Neural progenitor cell (in vitro differentiated cells): ENCODE data around the gene RHCG.

ENCODE experiments used
- EZH2 ChIP-seq: fragments of 200-600 bp; sonication (generic); IDR thresholded peaks from 2 replicates; pipeline ENCODE4 v1.6.1; 2017; ENCODE audit warnings: antibody characterized with exemption, mild to moderate bottlenecking, moderate library complexity
- TF ChIP-seq, protein P1 (sequence below): fragments of 200-600 bp; sonication (generic); IDR thresholded peaks from 2 replicates; pipeline ENCODE4 v1.5.1; 2017; ENCODE audit warnings: antibody characterized with exemption, mild to moderate bottlenecking

DNA sequence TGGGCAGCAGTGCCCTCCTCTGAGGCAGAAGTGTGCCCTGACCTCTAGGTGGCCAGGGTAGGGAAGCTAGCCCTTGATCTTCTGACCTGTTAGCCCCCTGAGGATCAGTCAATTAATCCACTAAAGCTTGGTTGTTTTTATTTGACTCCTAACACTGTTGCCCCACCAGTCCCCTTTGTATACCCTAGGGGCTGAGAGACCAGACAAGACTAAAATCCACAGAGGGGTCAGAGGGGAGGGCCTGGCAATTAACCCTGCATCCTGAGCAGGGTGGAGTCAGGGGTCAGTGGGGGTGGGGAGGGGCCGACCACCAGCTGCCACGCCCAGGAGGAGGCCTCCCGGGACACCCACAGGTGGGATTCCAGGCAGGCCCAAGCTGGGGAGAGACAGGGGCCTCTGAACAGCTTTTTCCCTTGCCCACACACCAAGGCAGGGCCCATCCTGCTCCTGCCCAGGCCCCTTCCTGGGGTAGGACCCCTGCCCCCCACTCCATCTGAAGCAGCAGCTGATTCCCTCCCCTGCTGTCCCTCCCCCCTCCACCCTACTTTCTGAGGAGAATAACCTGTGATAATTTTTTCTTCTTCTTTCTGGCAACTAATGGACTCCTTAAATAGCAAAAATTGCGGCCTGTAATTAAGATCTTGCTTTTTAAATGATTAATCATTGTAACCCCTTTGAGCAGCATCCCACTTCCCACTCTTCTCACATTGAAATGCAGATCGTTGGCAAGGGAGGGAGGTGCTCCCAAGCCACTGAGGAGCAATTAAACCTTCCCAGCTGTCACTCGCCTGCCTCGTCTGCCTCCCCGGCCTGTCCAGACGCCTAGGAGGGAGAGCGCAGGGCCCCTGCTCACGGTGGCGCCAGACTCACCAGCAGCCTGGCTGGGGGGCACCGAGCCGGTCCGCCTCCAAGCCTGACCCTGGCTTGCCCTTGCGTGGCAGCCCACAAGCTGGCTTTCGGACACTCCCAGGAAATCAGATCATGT lies 51.9 kb downstream of the RHCG start:
- TF ChIP-seq, protein P1, sequence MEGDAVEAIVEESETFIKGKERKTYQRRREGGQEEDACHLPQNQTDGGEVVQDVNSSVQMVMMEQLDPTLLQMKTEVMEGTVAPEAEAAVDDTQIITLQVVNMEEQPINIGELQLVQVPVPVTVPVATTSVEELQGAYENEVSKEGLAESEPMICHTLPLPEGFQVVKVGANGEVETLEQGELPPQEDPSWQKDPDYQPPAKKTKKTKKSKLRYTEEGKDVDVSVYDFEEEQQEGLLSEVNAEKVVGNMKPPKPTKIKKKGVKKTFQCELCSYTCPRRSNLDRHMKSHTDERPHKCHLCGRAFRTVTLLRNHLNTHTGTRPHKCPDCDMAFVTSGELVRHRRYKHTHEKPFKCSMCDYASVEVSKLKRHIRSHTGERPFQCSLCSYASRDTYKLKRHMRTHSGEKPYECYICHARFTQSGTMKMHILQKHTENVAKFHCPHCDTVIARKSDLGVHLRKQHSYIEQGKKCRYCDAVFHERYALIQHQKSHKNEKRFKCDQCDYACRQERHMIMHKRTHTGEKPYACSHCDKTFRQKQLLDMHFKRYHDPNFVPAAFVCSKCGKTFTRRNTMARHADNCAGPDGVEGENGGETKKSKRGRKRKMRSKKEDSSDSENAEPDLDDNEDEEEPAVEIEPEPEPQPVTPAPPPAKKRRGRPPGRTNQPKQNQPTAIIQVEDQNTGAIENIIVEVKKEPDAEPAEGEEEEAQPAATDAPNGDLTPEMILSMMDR, result no peak
- TF ChIP-seq EZH2, result no peak
